H1 (cell line): ENCODE data around the gene CMSS1.

Source experiments
- EGR1 ChIP-seq: IDR thresholded peaks from 2 replicates; pipeline ENCODE4 v1.6.1; 2011; ENCODE audit warnings: low read depth, low read length, borderline replicate concordance
- GTF2F1 ChIP-seq: IDR thresholded peaks from 2 replicates; pipeline ENCODE4 v1.6.1; 2012; ENCODE audit warnings: low read depth, low read length, improper control_type of control experiment, borderline replicate concordance
- MAFK ChIP-seq: IDR thresholded peaks from 2 replicates; pipeline ENCODE4 v1.6.1; 2012; ENCODE audit warnings: low read depth, mild to moderate bottlenecking, improper control_type of control experiment, low read length
- NANOG ChIP-seq: IDR thresholded peaks from 2 replicates; pipeline ENCODE4 v1.6.1; 2011; ENCODE audit warnings: low read length, low read depth, mild to moderate bottlenecking, inconsistent platforms; ENCODE audit not compliant: insufficient read depth, poor library complexity, severe bottlenecking
- NRF1 ChIP-seq: IDR thresholded peaks from 2 replicates; pipeline ENCODE4 v1.6.1; 2011; ENCODE audit warnings: mild to moderate bottlenecking, low read depth, low read length, improper control_type of control experiment
- POLR2A ChIP-seq, 2 experiments: IDR thresholded peaks; 1 replicate in 1 of 2; 2 replicates in 1 of 2; pipeline ENCODE4 v1.6.1; 2011; ENCODE audit warnings: low read depth in 2 of 2, low read length in 2 of 2, mild to moderate bottlenecking in 2 of 2; ENCODE audit errors: control extremely low read depth in 1 of 2
- POLR2AphosphoS5 ChIP-seq: IDR thresholded peaks from 2 replicates; pipeline ENCODE4 v1.6.1; 2011; ENCODE audit warnings: low read depth, low read length
- SIN3A ChIP-seq, 2 experiments: IDR thresholded peaks in 1 of 2; conservative IDR thresholded peaks in 1 of 2; 2 replicates each; pipeline ENCODE4 v1.6.1; 2011 to 2012; ENCODE audit warnings: low read length in 2 of 2, improper control_type of control experiment in 1 of 2, low read depth in 1 of 2, mild to moderate bottlenecking in 1 of 2
- SP1 ChIP-seq: IDR thresholded peaks from 2 replicates; pipeline ENCODE4 v1.6.1; 2011; ENCODE audit warnings: low read depth, low read length
- ZNF274 ChIP-seq: IDR thresholded peaks from 2 replicates; pipeline ENCODE4 v1.7.0; 2012; ENCODE audit warnings: low read length, borderline replicate concordance; ENCODE audit errors: extremely low read depth
- TF ChIP-seq, protein P1 (sequence below), 3 experiments: IDR thresholded peaks; 1 replicate in 2 of 3; 2 replicates in 1 of 3; pipeline versions ENCODE4 v1.5.1 to v1.6.1; 2011; ENCODE audit warnings: low read length in 3 of 3, mild to moderate bottlenecking in 3 of 3, inconsistent platforms in 2 of 3, low read depth in 1 of 3, moderate library complexity in 1 of 3; ENCODE audit not compliant: insufficient read depth in 1 of 3; ENCODE audit errors: control extremely low read depth in 1 of 3
- TF ChIP-seq, protein P2 (sequence below): IDR thresholded peaks from 2 replicates; pipeline ENCODE4 v1.6.1; 2011; ENCODE audit warnings: low read length, improper control_type of control experiment

DNA sequence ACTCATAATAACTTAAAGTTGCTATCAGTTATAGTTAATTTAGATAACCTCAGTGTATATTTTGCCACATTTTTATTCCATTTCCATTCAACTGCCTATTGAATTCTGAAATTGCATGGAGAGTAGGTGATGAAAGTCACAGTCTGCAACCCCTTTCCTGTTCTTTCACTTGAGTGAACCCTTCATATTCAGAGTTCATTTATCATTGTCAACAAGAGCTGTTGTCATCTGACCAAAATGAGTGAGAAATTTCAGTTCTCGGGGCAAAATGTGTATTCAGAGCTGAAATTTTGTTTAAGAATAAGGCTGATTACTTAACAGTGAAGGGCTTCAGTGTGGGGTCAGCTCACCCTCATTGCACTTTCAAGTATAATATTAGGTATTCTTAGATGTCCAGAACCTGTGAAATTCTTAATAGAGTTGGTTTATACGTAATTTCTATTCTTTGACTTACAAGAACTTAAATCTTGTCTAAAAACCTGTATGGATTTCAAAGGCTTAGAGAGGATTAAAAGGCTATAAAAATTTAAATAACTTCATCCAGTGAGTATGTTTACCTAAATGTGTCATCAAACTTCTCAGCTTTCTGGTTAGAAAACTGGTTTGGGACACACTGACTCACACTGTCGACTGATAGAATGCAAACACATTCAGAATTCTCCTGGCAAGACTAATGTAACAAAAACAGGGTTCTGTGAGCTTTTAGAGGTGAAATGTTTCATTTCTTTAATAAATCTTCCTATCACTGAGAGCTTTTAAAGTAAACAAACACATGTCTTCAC, 92.2 kb downstream of the CMSS1 start:
- TF ChIP-seq NRF1 (no peak), POLR2AphosphoS5 (no peak), SIN3A (conservative IDR thresholded peaks at IDR 0.05 in 1 of 2, IDR thresholded peaks at IDR 0.05 in 1 of 2; ENCODE audit: low read depth in 1 of 2, low read length in 2 of 2) (no peak), POLR2A (IDR thresholded peaks at IDR 0.05; ENCODE audit: control extremely low read depth in 1 of 2, low read depth in 2 of 2, low read length in 2 of 2) (no peak), GTF2F1 (no peak), SP1 (no peak), MAFK (no peak), NANOG (no peak), EGR1 (no peak), ZNF274 (no peak)
- TF ChIP-seq, protein P1, sequence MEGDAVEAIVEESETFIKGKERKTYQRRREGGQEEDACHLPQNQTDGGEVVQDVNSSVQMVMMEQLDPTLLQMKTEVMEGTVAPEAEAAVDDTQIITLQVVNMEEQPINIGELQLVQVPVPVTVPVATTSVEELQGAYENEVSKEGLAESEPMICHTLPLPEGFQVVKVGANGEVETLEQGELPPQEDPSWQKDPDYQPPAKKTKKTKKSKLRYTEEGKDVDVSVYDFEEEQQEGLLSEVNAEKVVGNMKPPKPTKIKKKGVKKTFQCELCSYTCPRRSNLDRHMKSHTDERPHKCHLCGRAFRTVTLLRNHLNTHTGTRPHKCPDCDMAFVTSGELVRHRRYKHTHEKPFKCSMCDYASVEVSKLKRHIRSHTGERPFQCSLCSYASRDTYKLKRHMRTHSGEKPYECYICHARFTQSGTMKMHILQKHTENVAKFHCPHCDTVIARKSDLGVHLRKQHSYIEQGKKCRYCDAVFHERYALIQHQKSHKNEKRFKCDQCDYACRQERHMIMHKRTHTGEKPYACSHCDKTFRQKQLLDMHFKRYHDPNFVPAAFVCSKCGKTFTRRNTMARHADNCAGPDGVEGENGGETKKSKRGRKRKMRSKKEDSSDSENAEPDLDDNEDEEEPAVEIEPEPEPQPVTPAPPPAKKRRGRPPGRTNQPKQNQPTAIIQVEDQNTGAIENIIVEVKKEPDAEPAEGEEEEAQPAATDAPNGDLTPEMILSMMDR (IDR thresholded peaks at IDR 0.05; ENCODE audit: control extremely low read depth in 1 of 3, insufficient read depth in 1 of 3, low read depth in 1 of 3, low read length in 3 of 3) = no peak
- TF ChIP-seq, protein P2, sequence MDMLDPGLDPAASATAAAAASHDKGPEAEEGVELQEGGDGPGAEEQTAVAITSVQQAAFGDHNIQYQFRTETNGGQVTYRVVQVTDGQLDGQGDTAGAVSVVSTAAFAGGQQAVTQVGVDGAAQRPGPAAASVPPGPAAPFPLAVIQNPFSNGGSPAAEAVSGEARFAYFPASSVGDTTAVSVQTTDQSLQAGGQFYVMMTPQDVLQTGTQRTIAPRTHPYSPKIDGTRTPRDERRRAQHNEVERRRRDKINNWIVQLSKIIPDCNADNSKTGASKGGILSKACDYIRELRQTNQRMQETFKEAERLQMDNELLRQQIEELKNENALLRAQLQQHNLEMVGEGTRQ = no peak
